Skin of body (tissue), 2 donors: ENCODE results near the gene PCDH9. TPM values are rescaled to one million over a fixed set of nuclear protein-coding genes. Genes with fewer than 3 reads are reported as not detected.
"Not testable (repeated sequence)": the region's sequence is repeated elsewhere in the genome, so short reads cannot be mapped to it uniquely, and the experiment has no call there.

Experiments
- DNase-seq: peaks from one replicate; lab custom pipeline; 2025; lab: John Stamatoyannopoulos, UW
- total RNA-seq: library from RNA; depleted of rRNA; stranded (reverse); fragments of >200 nt; gene quantifications from one replicate; pipeline ENCODE4 v1.2.3, GENCODE V29; 2014

PCDH9 gene
- total RNA-seq, 1 donor from 2014 or later, result 5.5 TPM

DNA sequence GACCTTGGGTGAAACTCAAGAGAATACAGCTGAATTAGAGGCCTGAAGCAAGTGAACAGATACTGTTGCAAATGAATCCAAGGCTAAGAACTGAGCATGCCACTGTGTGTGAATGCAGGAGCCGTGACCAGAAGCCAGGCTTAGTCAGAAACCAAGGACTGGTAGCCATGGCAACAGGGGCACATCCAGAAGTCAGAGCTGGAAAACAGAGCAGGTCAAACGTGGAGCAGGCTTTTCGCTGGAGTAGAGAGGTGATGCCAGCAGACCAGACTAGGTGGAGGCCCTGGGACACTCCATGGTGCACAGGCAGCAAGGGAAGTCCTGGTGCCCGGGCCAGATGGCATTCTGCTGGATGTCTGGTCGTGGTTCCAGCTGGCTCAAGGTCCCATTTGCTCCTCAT is 564.1 kb downstream of the PCDH9 start:
- no peak for DNase-seq

DNA sequence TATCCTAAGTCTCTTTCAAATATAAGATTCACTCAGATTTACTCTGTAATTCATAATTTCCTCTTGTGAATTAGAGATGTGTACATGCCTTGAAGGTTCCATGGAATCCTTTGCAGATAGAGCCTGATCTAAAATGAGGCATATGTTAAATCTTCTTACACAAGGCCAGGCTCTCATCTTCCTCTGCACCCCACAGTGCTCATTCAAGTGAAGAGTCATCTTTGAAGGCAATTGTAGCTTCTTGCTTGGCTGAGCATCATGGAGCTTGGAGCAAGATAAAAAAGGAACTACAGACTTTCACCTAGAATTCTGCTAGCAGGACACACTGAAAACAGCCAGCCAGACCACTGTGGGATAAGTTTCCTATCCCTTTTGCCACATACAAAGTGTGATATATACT is 566.4 kb downstream of the PCDH9 start:
- no peak for DNase-seq

DNA sequence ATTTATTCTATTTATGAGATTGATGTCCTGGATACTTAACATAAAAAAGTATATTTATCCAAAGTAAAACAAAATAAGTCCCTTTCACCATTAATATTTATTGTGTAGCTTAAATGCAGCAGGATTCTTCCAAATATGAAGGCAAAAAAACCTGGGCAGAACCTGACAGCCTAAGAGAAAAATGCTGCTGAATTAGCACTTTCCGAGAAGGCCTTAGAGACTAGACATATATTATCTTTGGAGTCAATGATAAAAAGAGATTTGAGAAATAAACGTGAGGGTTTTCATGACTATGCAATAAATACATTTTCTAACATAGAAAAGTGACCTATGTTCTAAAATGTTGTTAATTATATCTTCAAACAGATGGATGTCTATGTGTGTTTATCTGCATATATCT is 566.9 kb downstream of the PCDH9 start:
- no peak for DNase-seq

DNA sequence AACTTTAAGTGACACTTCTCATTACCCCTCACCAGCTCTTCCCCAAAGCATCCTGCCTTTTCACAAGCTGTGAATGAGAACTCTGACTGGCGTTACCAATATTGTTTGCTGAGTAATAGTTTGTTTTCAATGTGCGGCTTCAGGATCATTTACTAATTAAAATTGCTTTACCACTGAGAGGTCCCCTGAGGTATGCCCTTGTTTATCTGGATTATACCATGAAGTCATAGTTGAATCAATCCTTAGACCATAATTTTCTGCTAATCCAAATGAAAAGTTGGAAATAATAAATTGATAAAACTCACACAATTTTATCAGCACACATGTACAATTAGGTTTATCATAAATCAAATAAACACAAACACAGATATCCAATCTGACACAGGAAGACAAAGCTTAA is 568.8 kb downstream of the PCDH9 start:
- no peak for DNase-seq

DNA sequence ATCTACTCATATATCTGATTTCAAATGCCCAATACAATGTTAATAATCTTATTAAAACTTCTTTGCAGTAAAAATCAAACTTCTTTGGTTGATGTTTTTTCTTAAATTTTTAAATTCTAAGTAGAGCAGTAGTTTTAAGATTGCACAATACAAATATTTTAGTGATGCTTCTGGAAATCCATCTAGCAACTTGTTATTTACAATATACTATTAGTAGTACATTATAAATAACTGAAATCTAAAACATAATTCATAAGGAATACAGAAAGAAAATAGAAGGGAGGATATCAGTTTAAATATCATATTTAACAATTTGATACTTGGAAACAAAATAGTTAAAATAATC is 569.7 kb downstream of the PCDH9 start:
- DNase-seq, result no peak

DNA sequence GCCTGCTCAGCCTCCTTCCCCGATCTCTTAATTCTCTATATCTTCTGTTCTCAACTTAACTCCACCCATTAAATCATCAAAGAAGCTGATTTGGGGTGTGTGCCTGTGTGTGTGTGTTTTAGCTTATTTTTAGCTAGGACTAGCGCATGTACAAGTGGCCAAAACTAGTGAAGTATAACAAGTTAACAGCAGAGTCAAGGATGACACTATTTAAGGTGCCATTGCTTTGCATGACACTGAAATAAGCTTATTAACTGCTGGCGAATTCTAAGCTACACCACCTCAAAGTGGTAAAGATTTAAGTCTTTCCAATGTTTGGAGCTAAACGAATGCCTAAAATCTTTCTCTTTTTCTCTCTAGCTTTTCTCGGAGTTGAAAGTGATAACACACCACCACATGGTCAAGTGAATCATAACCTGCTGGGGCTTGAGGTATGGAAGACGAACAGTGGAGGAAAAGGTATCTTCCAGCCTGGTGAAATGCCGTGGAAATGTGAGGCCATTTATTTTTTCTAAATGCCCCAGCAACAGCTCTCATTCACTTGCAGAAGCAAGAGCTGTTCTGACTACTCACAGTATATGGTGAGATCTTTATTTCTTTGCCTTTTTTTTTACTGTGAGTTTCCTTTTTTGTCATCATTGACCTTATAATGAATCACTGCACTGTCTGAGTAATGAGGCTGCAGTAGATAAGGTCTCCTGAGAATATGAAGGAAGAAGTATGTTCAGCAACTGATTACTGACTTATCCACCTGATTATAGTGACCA is 570.3 kb downstream of the PCDH9 start:
- DNase-seq, result no peak

DNA sequence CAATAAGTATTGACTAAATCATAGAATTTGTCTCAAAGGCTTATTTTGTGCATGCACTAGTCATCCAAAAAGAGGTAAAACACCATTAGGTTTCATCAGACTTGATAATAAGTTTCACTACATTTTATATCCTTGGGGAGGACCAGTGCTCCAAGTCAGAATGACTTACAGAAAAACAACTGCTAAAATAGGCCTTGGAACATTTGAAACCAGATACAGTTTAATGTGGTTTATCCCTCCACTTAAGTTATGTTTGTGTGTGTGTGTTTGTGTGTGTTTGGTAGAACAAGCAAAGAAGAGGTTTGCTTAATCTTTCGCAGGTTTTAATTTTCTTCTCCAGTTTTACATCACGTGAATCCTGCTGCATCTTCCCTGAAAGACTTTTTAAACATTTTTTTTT is 570.9 kb downstream of the PCDH9 start:
- peak; percentile 5 for DNase-seq

DNA sequence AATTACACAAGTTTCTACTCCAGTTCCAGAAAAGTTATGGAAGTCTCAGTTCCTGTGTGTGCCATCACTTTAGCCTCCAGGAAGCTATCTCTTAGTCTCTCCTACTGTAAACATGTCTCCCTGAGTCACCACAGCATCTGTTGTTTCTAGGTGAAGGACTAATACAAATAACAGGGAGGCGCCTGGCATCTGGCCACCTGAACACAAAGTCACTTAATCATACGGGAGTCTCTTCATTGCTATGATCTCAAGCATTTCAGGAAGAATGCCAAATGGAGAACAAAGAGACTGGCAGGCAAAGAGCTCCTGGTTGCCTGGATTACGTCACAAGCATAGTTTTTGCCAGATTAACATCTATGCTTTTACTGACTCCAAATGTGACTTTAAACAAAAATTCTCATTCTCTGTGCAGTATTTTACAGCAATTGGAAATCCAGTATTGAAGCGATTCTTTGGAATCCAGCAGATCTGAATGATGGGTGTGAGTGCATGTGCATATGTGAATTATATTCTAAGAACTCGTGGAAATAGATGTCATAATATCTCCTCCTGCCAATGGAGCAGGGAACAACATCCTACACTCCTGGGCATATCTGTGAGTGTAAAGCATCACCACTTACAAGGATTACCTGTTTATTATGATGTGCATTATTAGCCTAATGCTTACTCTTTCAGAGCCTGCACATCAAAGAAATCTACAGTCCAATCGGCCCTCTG is 572.8 kb downstream of the PCDH9 start:
- DNase-seq, result peak; percentile 77

DNA sequence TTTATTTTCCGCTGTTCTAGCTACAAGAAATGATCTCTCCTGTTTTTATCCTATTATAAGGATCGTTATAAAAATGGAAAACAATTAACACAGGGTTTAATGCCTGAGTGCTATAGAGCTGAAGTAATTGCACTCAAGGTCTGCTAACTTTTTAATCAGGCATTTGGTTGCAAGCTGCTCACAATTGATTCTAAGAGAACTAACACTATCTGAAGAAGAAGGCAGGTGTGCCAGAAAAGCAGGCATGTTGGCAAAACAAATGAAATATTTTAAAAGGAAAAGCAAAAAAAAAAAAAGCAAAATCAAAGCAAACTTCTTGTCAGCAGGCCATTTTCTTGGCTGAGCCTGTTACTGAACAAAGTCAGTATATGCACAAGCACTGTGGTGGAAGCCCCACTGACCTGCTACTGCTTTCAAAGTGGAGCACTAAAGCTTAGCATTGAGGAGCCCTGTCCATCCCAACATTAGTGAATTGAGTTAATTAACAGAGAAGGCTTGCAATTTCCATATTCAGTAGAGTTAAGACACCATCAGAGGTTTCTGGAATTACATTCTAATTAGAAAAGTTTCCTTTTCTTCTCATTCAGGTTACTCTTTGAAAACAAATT is 574.2 kb downstream of the PCDH9 start:
- DNase-seq, result no peak

DNA sequence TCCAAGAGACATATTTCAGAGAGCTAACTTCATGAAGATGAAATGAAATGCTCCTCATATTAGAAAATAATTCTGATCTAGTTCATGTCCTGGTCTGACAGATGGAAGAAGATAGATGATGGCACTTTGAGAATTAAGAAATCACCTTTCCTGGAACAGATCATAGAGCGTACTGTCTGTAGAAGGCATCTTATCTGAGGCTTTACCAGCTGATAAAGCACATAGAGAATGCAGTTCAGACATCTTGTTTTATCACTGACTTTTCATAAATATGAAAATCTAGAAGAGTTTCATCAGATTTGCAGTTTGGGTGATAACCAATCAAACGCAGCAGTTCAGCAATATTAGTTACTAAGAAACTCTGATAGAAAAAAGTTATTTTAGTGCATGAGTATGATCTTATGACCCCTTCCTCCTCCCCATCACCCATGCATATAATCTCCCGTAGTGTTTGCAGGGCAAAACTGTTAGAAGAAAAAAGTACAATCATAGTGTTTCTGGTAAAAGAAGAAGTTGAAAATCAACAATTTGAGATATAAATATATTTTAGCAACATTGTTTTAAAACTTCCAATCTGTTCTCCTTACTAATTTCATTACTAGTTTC is 585.2 kb downstream of the PCDH9 start:
- DNase-seq, result no peak

DNA sequence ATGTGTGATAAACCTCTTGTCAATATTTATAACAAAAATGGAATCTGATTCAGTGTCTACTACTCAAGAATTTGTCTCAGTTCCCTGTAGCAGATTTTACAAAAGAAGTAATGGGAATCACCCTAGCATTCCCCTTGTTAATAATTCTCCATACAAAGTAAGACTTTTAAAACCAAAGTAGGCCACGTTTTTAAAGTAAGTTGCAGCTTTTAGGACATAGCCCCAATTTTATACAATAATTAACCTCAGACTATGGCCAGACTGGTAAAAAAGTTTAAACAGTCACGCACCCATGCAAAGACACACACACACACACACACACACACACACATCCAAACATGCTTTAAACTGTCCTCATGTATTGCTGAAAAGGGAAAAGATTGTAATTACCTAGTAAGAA is 589.9 kb downstream of the PCDH9 start:
- no peak for DNase-seq

DNA sequence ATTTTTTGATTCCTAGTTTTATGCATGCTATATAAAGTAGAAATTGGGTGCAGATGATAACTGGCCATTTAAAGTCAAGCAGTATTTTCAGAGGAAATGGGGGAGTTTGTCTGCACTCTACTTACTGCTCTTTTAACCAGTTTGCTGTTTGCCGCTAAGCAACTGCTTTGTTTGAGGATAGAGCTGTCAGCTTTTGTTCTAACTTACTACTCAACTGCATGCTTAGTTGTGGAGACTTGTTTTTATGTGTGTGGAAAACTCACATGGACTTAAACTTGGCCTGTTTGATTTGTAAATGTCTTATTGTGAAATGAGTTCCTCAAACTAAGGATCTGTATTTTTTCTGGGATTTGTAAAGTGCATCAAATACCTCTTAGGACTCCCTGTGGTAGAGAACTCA is 591.1 kb downstream of the PCDH9 start:
- DNase-seq, result no peak

DNA sequence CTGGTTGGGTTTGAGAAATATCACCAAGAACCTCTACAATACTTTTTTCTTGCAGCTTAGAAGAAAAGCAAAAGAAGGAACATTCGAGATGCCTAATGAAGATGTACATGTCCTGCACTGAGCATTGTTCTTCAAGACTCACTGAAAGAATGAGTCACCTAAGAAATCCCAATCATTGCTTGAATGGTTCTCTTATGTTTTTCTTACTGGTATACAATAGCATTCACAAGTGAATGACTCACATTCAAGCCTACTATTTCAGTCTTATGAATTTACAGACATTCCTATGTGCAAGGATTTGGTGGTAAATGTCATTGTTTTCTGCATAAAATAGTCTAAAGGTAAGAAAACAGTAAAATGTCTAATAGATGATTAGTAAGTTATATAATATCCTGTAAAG is 594.6 kb downstream of the PCDH9 start:
- no peak for DNase-seq

DNA sequence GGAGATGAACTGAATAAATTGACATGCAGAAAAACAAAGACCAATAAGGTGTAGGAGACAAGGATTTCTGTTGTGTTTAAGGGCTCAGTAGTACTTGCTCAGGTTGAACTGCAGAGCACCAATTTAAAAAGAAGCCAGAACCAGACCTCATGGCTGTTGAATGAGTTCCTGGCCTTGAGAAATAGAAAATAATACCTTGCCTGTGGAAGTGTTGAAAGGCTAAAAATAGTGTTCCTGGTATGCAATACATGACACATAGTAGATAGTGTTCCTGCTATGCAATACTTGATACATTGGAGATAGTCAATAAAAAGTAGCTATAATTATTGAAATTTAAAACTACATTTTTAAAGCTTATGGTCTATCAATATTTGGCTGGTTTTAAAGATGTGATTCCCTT is 595.8 kb downstream of the PCDH9 start:
- no peak for DNase-seq

DNA sequence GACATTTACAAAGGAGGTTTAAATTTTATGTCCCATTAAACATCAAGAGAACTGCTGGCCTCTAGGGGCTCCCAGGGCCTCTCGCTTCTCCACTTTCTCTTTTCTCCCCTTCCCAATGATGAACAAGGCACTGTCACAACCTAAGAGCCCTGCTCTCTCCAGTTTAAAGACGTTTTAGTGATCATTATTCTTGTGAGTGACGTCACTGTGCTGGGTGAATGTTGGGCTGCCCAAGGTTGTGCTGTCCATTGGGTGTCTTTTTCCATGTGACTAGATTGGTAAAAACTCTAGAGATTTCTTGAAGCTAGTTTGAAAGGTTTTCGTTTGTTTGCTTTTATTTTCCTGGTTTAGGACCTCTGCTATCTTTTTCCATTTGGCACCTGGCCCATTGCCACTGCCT is 602.6 kb downstream of the PCDH9 start:
- no peak for DNase-seq

DNA sequence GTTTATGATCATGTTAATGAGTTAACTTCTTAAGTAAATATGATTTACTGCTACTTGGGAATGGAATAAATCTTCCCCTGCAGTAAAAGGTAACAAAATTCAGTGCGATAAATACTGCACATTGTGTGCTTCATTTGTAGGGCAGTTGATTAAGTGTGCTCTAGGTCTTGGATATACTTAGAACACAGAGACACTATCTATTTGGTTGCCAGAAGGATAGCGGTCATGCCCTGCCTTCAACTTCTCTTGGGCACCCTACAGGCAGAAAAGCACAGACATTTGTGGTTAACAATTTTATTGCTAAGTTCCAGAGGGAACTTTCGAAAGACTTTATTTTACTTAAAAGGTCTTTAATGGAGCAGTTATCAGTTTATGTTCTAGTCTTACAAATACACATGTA is 605.8 kb downstream of the PCDH9 start:
- no peak for DNase-seq

DNA sequence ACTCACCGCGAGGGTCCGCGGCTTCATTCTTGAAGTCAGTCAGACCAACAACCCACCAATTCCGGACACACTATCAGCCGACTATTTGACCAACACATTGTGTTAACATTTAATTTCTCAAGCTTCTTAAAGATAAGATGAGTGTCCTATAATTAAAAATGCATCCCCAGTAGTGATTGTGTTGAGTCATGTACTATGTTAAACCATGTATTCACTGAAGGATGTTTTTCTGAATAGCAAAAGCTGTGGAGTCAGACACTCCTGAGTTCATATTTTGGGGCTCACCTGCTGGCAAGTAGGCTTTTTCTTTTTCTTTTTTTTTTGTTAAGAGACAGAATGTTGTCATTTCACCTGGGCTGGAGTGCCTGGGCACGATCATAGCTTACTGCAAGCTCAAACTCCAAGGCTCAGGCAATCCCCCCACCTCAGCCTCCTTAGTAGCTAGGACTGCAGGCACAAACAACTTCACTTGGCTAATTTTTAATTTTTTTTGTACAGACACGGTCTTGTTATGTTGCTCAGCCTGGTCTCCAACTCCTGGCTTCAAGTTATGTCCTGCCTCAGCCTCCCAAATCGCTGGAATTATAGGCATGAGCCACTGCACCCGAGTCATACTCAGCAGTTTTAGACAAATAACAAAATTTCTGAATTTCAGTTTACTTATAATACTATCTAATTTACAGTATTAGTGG is 606.9 kb downstream of the PCDH9 start:
- no peak for DNase-seq

DNA sequence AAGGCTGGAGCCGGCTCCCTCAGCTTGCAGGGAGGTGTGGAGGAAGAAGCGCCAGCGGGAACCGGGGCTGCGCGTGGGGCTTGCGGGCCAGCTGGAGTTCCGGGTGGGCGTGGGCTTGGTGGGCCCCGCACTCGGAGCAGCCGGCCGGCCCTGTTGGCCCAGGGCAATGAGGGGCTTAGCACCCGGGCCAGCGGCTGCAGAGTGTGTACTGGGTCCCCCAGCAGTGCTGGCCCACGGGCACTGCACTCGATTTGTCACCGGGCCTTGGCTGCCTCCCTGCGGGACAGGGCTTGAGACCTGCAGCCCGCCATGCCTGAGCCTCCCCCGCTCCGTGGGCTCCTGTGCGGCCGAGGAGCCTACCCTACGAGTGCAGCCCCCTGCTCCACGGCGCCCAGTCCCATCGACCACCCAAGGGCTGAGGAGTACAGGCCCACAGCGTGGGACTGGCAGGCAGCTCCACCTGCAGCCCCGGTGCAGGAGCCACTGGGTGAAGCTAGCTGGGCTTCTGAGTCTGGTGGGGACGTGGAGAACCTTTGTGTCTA is 608.2 kb downstream of the PCDH9 start:
- not testable (repeated sequence) for DNase-seq

DNA sequence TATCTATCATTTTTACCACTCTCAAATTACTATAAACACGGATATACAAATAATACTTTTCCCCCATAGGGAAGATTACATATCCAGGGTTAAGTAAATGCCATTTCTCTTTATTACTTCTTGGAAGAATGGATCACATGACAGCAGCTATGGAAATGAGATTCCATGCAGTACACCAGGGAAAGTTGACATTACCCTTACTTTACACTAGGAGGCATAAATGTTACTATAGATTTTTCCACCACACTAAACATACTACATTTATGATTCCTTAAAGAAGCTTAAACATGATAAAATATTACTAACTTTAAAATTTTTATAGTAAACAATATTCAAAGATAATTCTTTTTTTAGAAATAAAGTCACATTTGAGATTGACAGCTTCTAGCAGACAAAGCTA is 611.4 kb downstream of the PCDH9 start:
- DNase-seq, result peak; percentile 32

DNA sequence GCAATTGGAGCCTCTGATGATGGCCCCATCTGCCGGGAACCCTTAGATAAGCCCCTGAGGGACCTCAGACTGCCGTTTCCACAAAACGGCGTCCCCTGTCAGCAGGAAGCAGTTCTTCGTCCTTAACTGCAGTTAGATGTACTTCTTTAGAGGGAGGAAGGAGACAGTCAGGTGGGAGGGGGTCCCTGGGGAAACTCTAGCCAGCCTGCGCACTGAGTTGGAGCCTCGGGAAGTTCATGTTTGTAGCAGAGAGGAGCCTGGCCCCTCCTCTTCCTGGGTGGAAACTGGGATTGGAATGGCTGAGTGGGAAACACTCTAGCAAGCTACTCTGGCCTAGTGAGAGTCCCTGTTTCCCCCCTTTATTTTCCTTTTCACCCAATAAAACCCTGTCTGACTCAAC is 612.4 kb downstream of the PCDH9 start:
- no peak for DNase-seq

DNA sequence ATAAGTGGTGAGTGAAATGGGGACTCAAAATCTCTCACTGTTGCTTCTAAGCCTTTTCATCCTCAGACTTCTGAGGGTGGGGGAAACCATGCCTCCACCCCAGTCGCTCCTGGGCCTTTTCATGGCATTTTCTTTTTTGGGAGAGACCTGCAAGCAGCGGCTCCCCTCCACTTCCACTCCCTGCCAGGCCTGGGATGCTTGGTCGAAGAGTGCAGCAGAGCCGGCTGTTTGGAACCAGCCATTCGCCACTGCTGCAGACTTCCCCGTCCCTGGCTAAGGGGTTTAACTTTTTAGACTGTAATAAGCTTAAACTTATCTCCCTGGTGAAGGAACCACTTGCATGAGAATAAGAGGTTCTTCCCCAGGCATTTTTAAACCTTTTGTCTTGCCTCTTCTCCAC is 617.2 kb downstream of the PCDH9 start:
- DNase-seq, result no peak

DNA sequence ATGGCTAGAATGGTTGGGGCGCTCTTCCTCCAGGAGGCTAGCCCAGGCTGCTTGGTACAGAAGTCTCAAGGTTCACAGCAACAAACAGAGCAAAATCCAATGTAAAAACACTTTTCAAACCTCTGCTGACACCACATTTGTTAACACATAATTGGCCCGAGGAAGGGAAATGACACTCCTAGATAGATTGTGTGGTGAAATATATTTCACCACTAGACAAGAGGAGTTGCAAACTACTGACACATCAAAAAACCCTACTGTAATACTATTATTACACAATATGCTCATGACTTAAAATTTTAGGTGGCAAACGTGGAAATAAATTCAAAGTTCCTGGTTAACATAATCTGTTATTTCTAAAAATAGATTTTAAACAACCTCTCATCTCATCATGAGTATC is 643.6 kb downstream of the PCDH9 start:
- DNase-seq, result no peak
